ENCODE results near the gene EEFSEC.

EEFSEC gene

DNA sequence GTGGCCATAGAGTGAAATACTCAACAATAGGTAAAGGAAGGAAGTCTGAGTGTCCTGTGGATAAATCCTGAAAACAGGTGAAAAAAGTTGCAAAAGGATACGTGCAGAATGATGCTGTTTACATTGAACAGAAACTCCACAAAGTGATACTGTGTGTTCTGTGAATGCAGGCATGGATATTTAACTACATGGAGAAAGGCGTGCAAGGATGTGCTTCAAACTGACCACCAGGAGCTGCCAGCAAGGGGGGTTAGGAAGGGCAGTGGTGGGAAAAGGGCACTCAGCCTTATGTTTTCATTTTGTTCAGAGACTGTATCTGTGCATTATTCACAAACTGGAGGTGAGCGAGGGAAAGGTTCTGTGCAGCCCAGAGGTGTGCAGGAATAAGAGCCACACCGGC is 266.0 kb downstream of the EEFSEC start:
- DNase-seq = no peak

DNA sequence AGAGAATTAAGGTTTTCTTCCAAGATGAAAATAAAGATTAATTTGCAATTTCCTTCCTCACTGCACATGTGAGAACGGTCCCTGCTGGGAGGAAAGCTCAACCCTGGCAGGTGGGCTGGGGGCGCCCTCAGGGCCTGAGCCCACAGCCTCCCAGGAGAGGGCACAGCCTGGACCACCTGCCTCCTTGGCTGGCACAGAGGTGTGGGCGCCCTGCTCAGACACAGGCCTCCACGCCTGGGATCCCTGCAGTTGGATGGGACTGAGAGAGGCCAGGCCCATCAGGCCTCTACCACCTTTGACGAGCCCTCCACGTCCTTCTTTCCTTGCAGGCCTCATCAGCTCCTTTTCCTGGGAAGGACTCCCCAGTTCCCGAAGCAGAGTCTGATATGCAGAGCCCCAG is 267.0 kb downstream of the EEFSEC start:
- no peak for DNase-seq

DNA sequence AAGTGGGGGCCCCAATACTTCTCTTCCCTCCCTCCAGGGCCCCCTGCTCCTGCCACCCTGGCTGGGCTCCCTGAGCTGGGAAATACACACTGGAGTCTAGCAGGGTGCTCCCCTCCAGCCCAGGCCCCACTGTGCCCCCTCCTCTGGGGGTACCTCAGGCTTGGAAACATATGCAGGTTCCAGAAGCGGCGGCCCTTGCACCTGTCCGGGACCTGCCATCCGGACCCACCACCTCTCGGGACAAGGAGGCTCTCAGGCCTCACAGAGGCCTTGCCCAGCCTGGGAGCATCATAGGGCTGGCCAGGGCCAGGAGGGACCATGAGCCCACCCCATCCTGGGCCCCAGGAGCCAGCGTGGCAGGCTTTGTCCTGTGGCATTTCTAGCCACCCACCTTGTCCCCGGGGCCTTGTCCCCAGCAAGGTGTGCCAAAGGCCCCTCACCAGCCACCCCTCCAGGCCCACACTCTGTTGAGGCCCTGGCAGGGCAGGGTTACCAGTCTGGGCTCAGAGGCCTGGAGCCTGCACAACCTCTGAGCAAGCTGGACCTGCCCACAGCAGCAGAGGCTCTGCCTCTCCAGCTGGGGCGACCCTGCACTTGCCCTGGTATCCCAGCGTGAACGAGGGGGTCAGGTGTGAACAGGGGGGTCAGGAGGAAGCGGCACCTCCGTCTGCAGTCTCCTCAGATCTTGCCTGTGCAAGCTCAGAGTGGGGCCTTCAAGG is 267.6 kb downstream of the EEFSEC start:
- DNase-seq = no peak

DNA sequence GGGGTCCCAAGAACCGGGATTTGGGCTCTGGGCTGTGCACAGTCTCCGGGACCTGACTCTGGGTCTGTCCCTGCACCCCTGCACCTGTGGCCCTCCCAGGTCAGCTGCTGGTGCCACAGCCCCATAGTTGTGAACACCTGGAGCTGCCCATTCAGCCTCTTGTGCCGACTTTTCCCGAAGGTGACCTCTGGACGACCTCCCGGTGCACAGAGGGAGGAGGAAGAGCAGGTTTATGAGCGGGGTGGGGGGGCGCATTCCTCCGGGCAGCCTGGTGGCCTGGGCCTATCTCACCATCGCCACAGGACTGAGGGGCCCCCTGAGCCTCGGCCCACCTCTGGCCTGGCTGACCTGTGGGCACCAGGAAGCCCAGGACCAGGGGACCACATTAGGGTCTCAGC is 268.2 kb downstream of the EEFSEC start:
- DNase-seq = no peak

DNA sequence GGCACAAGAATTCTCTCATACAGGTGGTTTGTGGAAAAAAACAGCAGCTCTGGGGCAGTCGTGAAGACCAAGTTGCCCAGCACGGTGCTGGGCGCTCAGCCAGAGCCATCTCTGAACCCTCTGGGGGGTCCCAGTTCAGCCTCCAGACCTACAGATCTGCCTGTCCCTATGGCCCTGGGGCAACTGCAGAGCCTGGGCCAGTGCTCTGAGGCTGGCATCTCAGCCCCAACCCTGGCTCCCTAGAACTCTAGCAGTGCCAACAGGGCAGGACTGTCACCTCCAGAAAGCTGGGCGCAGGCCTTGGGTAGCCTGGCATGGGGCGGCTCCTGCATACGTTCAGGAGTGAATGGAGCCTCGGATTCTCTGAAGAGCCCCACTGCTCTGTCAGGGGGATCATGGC is 268.7 kb downstream of the EEFSEC start:
- DNase-seq = no peak

DNA sequence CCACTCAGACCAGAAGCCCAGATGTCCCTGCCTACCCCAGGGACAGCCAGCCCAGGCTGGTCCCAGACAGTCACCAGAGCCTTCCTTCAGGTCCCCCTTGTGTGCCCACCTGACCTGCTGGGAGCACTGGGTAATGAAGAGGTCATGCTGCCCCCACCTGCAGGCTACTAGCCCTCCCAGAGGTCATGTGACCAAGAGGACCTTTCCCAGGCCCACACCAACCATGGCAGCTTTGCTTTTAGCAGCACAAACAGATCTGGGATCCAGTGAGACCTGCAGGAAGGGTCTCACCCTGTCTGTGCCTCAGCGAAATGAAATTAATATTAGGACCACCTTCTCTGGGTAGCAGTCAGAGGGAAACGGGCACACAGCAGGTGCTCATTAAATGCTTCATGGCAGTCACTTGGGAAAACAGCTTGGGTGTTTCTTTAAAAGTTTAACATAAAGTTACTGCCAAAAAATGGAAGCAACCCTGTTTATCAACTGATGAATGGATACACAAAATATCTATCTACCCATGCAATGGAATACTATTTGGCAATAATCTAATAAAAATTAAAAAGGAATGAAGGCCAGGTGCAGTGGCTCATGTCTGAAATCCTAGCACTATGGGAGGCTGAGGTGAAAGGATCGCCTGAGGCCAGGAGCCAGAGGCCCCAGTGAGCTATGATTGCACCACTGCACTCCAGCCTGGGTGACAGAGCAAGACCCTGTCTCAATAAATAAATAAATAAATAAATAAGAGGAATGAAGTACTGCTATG is 269.7 kb downstream of the EEFSEC start:
- no peak for DNase-seq

DNA sequence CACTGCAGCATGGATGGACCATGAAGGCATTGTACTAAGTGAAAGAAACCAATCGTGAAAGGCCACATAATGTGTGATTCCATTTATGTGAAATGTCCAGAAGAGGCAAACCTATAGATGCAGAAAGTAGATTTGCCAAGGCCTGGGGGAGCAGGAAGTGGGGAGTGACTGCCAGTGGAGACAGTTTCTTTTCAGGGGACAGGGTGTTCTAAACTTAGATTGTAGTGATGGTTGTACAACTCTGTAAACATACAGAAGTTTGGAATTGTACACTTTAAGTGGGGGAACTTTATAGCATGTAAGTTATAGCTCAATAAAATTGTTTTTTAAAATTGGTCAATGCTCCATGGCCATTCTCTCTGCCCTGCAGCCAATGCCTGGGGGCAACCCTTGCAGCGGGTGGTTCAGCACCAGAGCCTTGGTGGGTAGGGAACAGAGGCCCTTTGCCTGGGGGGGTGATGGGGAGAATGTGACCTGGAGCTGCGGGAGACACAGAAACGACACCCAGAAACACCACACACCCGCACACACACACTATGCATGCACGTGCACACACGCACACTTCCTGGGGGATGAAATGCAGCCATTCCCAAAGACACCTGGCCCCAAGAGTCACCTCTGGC is 270.4 kb downstream of the EEFSEC start:
- DNase-seq = peak; percentile 60

DNA sequence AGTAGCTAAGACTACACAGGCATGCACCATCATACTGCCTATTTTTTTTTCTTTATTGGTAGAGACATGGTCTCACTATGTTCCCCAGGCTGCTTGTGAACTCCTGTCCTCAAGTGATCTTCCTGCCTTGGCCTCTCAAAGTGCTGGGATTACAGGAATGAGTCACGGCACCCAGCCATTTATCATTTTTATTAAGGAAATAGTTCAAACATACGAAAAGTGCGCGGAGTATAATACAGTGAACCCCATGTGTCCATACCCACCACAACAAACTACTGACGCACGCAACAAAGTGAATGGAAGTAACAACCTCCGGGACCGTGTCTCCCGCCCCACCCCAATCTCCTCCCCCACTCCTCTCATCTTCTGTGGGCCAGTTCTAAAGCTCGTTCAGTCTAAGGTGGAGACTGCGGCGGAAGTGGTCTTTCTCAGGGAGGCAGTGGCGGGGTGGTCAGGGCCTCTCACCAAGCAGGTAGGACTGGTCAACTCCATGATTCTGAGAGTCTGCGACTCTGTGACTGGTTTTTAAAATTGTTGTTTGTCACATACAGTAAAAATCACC is 271.3 kb downstream of the EEFSEC start:
- DNase-seq = no peak

DNA sequence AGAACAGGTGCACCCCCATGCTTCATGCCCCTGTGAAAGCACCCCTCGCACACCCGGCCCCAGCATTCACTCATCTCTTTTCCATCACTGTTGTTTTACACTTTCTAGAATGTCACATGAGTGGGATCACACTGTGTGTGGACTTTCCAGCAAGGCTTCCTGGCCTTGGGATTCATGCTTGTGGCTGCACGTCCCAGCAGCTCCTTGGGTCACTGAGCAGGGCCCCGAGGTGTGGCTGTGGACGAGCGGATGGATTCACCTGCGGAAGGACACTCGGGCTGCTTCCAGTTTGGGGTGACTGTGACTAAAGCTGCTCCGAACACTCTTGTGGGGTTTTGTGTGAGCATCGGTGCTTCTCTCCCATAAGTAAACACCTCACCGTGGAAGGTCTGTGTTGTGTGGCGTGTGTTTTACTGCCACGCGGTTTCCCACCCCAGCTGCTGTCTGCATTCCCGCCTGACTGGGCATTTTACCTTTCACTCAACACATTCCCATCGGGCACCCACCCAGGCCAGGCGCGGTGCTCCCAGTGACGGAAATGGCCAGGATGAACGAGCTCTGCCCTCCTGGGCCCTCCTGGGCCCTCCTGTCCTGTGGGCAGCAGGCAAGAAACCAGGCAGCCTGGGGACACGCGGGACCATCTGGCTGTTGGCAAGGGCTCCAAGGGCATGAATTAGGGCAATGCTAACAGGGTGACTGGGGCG is 272.0 kb downstream of the EEFSEC start:
- no peak for DNase-seq

DNA sequence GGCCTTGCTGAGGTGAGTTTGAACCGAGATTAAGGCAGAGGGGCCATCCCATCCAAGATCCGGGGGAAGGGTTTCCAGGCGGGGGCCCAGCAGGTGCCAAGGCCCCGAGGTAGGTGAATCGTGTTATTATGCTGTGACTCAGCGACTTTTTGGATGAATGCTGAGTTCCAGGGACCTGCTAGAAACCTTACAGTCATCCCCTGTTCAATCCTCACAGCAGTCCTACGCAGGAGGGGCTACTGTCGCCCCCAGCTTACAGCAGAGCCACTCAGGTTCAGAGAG is 272.5 kb downstream of the EEFSEC start:
- DNase-seq = no peak

DNA sequence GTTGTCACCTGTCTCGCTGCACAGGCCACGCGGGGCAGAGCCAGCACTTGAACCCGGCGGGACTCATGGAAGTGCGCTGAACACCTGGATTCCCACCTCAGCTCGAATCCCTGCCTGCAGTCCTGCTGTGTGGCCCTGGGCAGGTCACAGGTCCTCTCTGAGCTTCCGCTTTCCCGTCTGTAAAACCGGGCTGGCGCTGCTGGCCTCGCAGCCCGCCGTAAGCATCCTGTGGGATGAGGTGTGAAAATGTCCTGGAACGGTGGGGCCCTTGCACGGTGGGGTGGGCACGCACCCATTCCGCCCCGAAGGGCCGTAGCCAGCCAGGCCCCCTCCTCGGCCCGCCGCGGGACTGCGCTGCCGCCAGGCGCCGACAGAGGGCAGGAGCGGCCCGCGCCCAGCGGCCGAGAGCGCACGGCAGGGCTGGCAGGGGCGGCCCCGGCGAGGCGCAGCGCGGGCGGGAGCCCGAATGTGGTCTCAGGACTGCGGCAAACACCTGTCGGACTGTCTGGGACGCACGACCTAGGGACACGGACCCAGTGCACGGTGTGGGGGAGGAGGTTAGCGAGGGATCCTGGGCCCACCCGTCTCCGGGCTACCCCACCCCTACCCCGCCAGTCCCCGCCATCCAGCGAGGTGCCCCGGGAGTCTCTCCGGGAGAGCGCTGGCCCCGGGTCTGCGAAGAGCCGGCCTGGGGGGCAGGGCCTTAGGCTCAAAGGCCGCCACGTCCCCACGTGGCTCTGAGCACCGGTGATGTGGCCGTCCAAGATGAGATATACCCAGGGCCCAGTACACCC is 273.0 kb downstream of the EEFSEC start:
- DNase-seq = peak; percentile 78

DNA sequence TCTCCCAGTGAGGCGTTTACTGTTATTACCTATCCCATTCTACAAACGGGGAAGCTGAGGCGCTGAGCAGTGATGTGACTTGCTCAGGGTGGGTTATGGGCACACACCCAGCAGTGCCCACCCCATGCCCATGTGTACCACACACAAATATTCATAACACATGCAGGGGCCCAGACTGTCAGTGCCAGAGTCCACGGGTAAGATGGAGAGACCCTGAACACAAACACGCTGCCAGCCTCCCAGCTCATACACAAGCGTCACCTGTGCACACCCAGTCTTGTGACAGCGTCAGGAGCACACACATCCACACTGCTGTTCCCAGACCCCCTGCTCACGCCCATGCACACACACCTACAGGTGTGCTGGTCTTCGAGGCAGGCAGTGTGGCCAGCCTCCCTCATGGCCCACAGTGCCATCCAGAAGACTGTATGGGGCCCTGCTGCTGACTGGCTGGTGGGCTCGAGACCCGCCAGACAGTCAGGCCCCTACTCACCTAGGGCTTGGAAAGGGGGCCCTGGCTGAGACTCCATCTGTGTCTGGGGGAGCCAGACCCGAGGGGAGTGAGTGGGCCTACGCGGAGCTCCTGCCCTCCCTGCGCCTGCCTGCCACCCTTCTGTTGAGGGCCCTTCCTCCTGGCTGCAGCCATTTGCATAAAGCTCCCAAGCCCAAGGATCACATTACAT is 274.0 kb downstream of the EEFSEC start:
- DNase-seq = no peak

DNA sequence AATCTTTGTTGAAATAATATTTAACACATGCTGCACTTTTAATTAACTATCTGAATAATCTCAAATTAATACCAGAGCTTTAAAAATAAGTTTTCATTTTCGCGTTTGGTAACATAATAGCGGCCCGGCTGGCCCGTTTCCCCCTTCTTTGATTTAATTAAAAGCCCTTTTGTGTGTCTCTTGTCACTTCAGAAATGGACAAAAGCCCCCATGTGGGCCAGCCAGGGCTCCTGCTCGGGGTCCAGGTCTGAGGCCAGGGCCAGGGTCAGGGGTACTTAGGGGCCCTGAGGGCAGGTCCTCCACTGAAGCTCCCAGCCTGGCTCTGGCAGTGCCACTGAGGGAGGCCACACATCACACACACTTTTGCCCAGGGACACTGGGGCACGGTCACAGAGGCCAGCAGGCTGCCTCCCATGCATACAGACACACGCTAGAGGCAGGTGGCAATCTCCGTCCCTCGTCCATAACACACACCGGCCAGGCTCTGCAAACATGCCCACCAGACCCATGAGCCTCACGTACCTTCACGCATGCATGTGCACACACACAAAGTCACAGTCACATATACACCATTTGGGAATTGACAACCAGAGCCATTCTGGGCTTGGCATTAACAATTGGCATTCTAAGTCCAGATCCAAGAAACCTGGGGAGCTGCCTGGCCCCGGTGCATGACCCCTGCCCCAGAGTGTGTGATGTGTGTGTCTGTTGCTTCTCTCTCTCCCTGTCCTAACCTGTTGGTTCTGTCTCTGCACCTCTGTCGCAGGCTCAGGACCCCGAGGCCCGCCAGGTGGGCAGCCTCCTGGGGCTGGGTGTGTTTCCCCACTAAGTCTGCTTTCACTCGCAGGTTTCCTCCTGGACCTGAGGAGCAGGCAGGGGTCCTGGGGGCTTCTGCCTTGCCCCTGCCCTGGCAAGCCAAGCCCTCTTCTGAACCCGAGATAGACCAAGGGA is 274.9 kb downstream of the EEFSEC start:
- DNase-seq = no peak

DNA sequence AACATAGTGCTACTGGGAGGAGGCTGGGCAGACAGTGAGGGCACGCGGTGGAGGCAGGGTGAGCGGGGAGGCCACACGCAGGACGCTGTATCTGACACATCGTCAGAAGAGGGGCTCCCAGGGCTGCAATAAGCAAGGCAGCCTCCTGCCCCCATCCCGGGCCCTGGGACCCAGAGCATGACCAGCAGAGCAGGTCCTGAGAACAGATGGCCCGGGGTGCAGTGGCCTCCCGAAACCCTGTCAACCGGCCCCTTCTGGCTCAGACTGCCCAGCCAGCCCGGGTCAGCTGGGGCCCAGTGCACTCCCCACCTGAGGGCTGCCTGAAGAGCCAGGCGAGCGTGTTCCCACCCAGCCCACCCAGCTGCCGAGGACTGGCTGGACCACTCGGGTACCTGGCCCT is 276.0 kb downstream of the EEFSEC start:
- DNase-seq = no peak

DNA sequence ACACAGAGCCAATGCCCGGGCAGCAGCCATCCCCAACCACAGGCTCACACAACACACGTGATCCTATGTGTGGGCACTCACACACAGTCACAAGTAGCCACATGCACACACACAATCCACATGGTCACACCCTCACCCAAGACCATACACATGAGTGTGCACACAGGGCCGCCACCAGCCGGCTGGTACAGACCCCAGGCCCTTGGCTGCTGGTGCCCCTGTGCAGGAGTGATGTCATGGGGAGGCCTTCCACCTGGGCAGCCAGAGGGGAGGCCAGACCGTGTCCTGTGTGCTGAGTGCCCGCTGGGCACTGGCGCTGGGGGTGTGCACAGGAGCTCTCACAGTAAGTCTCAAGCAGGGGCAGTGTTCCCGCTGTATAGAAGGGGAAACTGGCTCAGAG is 276.5 kb downstream of the EEFSEC start:
- no peak for DNase-seq

DNA sequence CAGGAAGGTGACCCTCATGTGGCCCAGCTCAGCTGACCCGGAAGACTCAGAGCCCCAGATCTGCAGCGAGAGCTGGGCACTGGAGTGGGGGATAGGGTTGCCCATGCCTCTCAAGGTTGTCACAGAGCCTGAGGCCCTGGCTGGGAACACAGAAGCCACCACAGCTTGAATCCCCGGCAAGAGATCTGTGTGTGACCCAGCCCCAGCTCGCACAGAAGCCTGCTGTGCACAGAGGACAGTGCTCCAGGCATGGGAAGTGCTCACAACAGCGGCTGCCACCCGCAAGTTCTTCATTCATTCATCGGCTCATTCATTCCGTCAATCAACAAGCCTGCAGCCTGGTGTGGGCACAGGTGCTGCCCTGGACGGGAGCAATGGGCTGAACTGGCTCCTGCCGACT is 277.0 kb downstream of the EEFSEC start:
- no peak for DNase-seq

DNA sequence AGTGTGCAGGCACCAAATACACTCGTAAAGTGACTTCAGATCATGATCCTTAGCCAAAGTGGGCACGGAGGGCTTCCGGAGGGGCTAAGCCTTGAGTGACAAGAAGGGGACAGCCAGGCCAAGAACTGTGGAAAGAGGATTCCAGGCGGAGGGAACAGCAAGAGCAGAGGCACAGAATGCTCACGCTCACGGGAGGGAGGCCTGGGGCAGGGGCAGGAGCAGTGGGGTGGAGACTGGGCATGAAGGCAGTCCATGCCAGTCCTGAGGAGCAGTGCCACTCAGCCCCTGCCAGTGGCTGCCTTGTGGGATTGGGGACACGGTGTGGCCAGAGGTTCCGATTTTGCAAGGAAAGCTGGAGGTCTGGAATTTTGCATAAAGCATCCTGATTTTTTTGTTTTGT is 277.4 kb downstream of the EEFSEC start:
- no peak for DNase-seq

DNA sequence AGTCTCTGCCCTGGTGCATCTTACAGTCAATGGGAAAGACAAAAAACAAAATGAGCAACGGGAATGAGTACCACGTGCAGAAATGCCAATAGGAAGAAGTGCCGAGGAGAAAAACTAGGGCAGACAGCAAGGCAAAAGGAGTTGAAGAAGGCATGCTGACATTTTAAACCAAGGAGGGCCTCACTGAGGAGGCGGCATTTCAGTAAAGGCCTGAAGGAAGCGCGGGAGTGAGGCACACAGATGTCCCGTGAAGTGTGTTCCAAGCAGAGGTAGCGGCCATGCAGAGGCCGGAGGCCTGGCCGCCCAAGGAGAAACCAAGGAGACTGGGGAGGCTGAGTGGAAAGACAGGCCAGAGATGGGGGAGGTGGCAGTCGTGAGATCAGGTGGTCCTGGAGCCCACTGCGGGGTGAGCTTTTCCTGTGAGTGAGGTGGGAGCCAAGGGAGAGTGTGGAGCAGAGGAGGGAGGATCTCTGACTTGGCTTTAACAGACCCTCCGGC is 278.6 kb downstream of the EEFSEC start:
- DNase-seq = no peak

DNA sequence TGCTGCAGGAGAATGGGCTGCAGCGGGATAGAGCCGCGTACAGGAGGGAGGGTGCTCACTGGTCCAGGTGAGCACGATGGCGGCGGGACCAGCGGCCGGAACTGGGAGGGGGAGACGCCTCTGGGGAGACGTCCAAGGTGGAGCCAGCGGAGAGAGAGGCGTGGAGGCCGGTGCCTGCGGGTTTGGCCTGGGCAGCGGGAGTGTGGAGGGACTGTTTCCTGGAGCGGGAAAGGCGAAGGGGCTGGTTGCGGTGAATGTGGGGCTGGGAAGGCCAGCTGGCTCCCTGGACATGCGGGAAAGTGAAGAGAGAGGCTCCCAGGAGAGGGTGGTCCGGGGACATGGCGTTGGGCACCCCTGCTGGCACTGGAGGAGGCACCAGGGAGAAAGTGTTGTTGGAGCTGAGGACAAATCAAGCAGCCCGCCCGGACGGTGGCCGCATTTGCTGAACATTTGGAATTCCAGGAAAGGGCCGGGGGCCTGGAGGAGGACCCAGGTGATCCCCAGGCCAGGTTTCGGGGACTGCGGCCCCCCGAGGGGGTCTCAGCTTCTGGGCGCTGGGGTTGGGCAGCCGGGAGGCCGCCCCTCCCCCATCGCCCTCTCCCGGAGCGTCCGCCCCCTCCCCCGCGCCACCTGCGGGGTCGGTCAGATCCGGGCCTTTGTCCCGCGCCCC is 279.2 kb downstream of the EEFSEC start:
- DNase-seq = no peak

Measured in hematopoietic multipotent progenitor cell treated with erythropoietin and hydrocortisone succinate and interleukin-3 and kit ligand, for 4 days (in vitro differentiated cells).